Cardiac fibroblast (primary cell): ENCODE measurements around the gene CMTM4.

Experiments used
- DNase-seq, 2 donors: peaks; one replicate each; pipeline versions ENCODE4 v3.0.0 to v3.0.0-alpha.2; 2010; ENCODE audit warnings: low read depth in 2 of 2
- H3K4me3 ChIP-seq, 2 donors: replicated peaks in 1 of 2; 1 replicate in 1 of 2; 2 replicates in 1 of 2; pipeline ENCODE4 v1.5.1; 2011; ENCODE audit warnings: low read depth in 2 of 2, low read length in 2 of 2, mild to moderate bottlenecking in 2 of 2, moderate library complexity in 1 of 2
- CTCF ChIP-seq: IDR thresholded peaks from one replicate; pipeline ENCODE4 v1.5.1; 2011; ENCODE audit warnings: low read depth, mild to moderate bottlenecking, low read length, inconsistent platforms

Gene CMTM4

GRCh38 chr16:66705790-66706505 lies 9.4 kb upstream of the CMTM4 start:
- peak; percentile 60 to 62 for DNase-seq
- no peak overlapping the region for H3K4me3 ChIP-seq
- no peak for TF ChIP-seq CTCF

GRCh38 chr16:66703406-66704215 lies 7.1 kb upstream of the CMTM4 start:
- H3K4me3 ChIP-seq: no peak overlapping the region
- DNase-seq: peak in 1 of 2 donors; percentile 26
- TF ChIP-seq CTCF: no peak

- no peak overlapping the region for H3K4me3 ChIP-seq
- DNase-seq: no peak
- no peak for TF ChIP-seq CTCF
Measured at GRCh38 chr16:66701516-66701915, 5.0 kb upstream of the CMTM4 start.

GRCh38 chr16:66701026-66701425 lies 4.5 kb upstream of the CMTM4 start:
- H3K4me3 ChIP-seq: no peak overlapping the region
- no peak for TF ChIP-seq CTCF
- DNase-seq: peak; percentile 27 to 30

- TF ChIP-seq CTCF: no peak
- no peak for DNase-seq
- H3K4me3 ChIP-seq: no peak overlapping the region
Measured at GRCh38 chr16:66699898-66700297, 3.4 kb upstream of the CMTM4 start.

GRCh38 chr16:66698046-66698445 lies 1.5 kb upstream of the CMTM4 start:
- DNase-seq: no peak
- no peak overlapping the region for H3K4me3 ChIP-seq
- no peak for TF ChIP-seq CTCF
